H9 (cell line): ENCODE data around the gene DBN1. TPM values are rescaled to one million over a fixed set of nuclear protein-coding genes. Genes with fewer than 3 reads are reported as not detected.

ENCODE experiments used
- DNase-seq: peaks from one replicate; pipeline ENCODE4 v3.0.0-alpha.2; 2017
- H2AFZ ChIP-seq: one replicate; pipeline ENCODE4 v1.6.1; 2013; ENCODE audit warnings: mild to moderate bottlenecking, low read length, control low read depth, moderate library complexity
- H2AK5ac ChIP-seq: 2 replicates; pipeline ENCODE4 v1.6.1; 2013; ENCODE audit warnings: low read length, control low read depth, mixed read lengths; ENCODE audit not compliant: insufficient read length
- H2BK120ac ChIP-seq: one replicate; pipeline ENCODE4 v1.6.1; 2013; ENCODE audit warnings: low read depth, mild to moderate bottlenecking, low read length, control low read depth, inconsistent platforms; ENCODE audit not compliant: poor library complexity, severe bottlenecking
- H2BK12ac ChIP-seq: 2 replicates; pipeline ENCODE4 v1.6.1; 2013; ENCODE audit warnings: low read length, control low read depth, mixed read lengths, low read depth; ENCODE audit not compliant: insufficient read length
- H2BK15ac ChIP-seq: 2 replicates; pipeline ENCODE4 v1.6.1; 2013; ENCODE audit warnings: low read depth, low read length, control low read depth
- H2BK20ac ChIP-seq: one replicate; pipeline ENCODE4 v1.6.1; 2013; ENCODE audit warnings: low read depth, mild to moderate bottlenecking, low read length, control low read depth, inconsistent platforms; ENCODE audit not compliant: poor library complexity, severe bottlenecking
- H2BK5ac ChIP-seq: 2 replicates; pipeline ENCODE4 v1.6.1; 2013; ENCODE audit warnings: low read length, control low read depth, mixed read lengths; ENCODE audit not compliant: insufficient read length
- H3K14ac ChIP-seq: 2 replicates; pipeline ENCODE4 v1.6.1; 2013; ENCODE audit warnings: low read length, control low read depth; ENCODE audit not compliant: insufficient read depth
- H3K18ac ChIP-seq: 2 replicates; pipeline ENCODE4 v1.6.1; 2013; ENCODE audit warnings: low read depth, mild to moderate bottlenecking, mixed read lengths, low read length, control low read depth; ENCODE audit not compliant: insufficient read length
- H3K23ac ChIP-seq: 2 replicates; pipeline ENCODE4 v1.6.1; 2013; ENCODE audit warnings: low read length, control low read depth, mixed read lengths, low read depth; ENCODE audit not compliant: insufficient read length
- H3K23me2 ChIP-seq: 2 replicates; pipeline ENCODE4 v1.6.1; 2013; ENCODE audit warnings: low read depth, mild to moderate bottlenecking, mixed read lengths, low read length, control low read depth; ENCODE audit not compliant: insufficient read length, poor library complexity, severe bottlenecking
- H3K27ac ChIP-seq: 2 replicates; pipeline ENCODE4 v1.5.1; 2013; ENCODE audit warnings: low read length, control low read depth, mixed read lengths, low read depth; ENCODE audit not compliant: insufficient read length
- H3K27me3 ChIP-seq: 2 replicates; pipeline ENCODE4 v1.6.1; 2013; ENCODE audit warnings: low read length, control low read depth, inconsistent platforms; ENCODE audit not compliant: insufficient read depth
- H3K4ac ChIP-seq: 2 replicates; pipeline ENCODE4 v1.6.1; 2013; ENCODE audit warnings: low read depth, mild to moderate bottlenecking, control low read depth, inconsistent platforms, low read length, moderate library complexity
- H3K4me1 ChIP-seq: 2 replicates; pipeline ENCODE4 v1.6.1; 2013; ENCODE audit warnings: low read length, control low read depth, inconsistent platforms; ENCODE audit not compliant: insufficient read depth
- H3K4me2 ChIP-seq: 2 replicates; pipeline ENCODE4 v1.6.1; 2013; ENCODE audit warnings: low read length, control low read depth, mixed read lengths; ENCODE audit not compliant: insufficient read length, insufficient read depth
- H3K56ac ChIP-seq: 2 replicates; pipeline ENCODE4 v1.6.1; 2013; ENCODE audit warnings: low read depth, mild to moderate bottlenecking, mixed read lengths, low read length, control low read depth; ENCODE audit not compliant: insufficient read length
- H3K79me1 ChIP-seq: 2 replicates; pipeline ENCODE4 v1.6.1; 2013; ENCODE audit warnings: low read depth, mild to moderate bottlenecking, moderate library complexity, low read length, control low read depth, inconsistent platforms; ENCODE audit not compliant: insufficient read depth, poor library complexity, severe bottlenecking
- H3K79me2 ChIP-seq: 2 replicates; pipeline ENCODE4 v1.6.1; 2013; ENCODE audit warnings: low read length, control low read depth, inconsistent platforms; ENCODE audit not compliant: insufficient read depth
- H3K9ac ChIP-seq: 2 replicates; pipeline ENCODE4 v1.6.1; 2013; ENCODE audit warnings: low read length, control low read depth, mixed read lengths; ENCODE audit not compliant: insufficient read length; ENCODE audit errors: extremely low read depth
- H3K9me3 ChIP-seq: one replicate; pipeline ENCODE4 v1.6.1; 2013; ENCODE audit warnings: low read depth, low read length, inconsistent platforms; ENCODE audit not compliant: control insufficient read depth
- H3T11ph ChIP-seq: one replicate; pipeline ENCODE4 v1.6.1; 2013; ENCODE audit warnings: mild to moderate bottlenecking, low read length, control low read depth, inconsistent platforms
- H4K20me1 ChIP-seq: one replicate; pipeline ENCODE4 v1.6.1; 2013; ENCODE audit not compliant: control insufficient read depth, insufficient read length, insufficient read depth
- H4K5ac ChIP-seq: 2 replicates; pipeline ENCODE4 v1.6.1; 2013; ENCODE audit warnings: low read depth, mild to moderate bottlenecking, mixed read lengths, low read length, control low read depth; ENCODE audit not compliant: insufficient read length
- H4K8ac ChIP-seq: replicated peaks from 2 replicates; pipeline ENCODE4 v1.6.1; 2013; ENCODE audit warnings: low read length, control low read depth, mixed read lengths, low read depth; ENCODE audit not compliant: insufficient read length
- H4K91ac ChIP-seq: 2 replicates; pipeline ENCODE4 v1.6.1; 2013; ENCODE audit warnings: low read depth, mild to moderate bottlenecking, moderate library complexity, mixed read lengths, low read length, control low read depth; ENCODE audit not compliant: insufficient read length
- H3K27ac Mint-ChIP-seq, 3 experiments: 2 replicates in 2 of 3; 3 replicates in 1 of 3; pipeline ENCODE4 v1.8.0; 2020 to 2021; ENCODE audit warnings: mixed read lengths in 3 of 3, mild to moderate bottlenecking in 1 of 3, moderate library complexity in 1 of 3
- H3K27me3 Mint-ChIP-seq: 2 replicates; pipeline ENCODE4 v1.8.0; 2021; ENCODE audit warnings: low read depth, mild to moderate bottlenecking, moderate library complexity, mixed read lengths
- H3K36me3 Mint-ChIP-seq, 3 experiments: 2 replicates in 2 of 3; 3 replicates in 1 of 3; pipeline ENCODE4 v1.8.0; 2020 to 2021; ENCODE audit warnings: low read depth in 3 of 3, mixed read lengths in 3 of 3; ENCODE audit not compliant: insufficient read depth in 1 of 3
- H3K4me1 Mint-ChIP-seq, 2 experiments: 2 replicates each; pipeline ENCODE4 v1.8.0; 2020; ENCODE audit warnings: mixed read lengths in 2 of 2
- H3K4me3 Mint-ChIP-seq, 2 experiments: 2 replicates in 1 of 2; 3 replicates in 1 of 2; pipeline ENCODE4 v1.8.0; 2020 to 2021; ENCODE audit warnings: mild to moderate bottlenecking in 2 of 2, mixed read lengths in 2 of 2, moderate library complexity in 1 of 2
- H3K9me3 Mint-ChIP-seq, 2 experiments: 2 replicates in 1 of 2; 3 replicates in 1 of 2; pipeline ENCODE4 v1.8.0; 2020; ENCODE audit warnings: mild to moderate bottlenecking in 2 of 2, mixed read lengths in 2 of 2, moderate library complexity in 1 of 2
- CTCF ChIP-seq: fragments of 200-600 bp; sonication (generic); conservative IDR thresholded peaks from 3 replicates; pipeline ENCODE4 v1.8.0; 2021; ENCODE audit warnings: antibody characterized with exemption, mild to moderate bottlenecking
- WGBS: extraction: QIAGEN DNeasy Blood & Tissue Kit; methylation state at CpG from one replicate; pipeline ENCODE4 v1.1.7; 2013; ENCODE audit warnings: missing lambda C conversion rate, low lambda C conversion rate, mixed read lengths; ENCODE audit not compliant: insufficient read length; ENCODE audit errors: extremely low coverage; 5-methylcytosine and 5-hydroxymethylcytosine counted together
- total RNA-seq: library from RNA; stranded (reverse); gene quantifications from 2 replicates; pipeline ENCODE4 v1.2.1, GENCODE V29; 2021

The DBN1 gene
- total RNA-seq, 1 experiment from 2014 or later, result 340 TPM

GRCh38 chr5:177511181-177511580 is 37.7 kb upstream of the DBN1 start:
- TF ChIP-seq CTCF, result no peak
- Histone ChIP-seq H4K20me1 (no peaks in the 10 kb centered on the region), H3K27me3 (no peaks in the 10 kb centered on the region), H2BK20ac (no peak overlapping the region), H2BK120ac (no peak overlapping the region), H4K8ac (no peak overlapping the region), H2AK5ac (no peak overlapping the region), H3K9me3 (no peaks in the 10 kb centered on the region), H3K14ac (no peak overlapping the region), H3K23ac (no peak overlapping the region), H3K18ac (no peak overlapping the region), H3K4me2 (no peak overlapping the region), H3K4me1 (no peaks in the 10 kb centered on the region; the same call in 1 of the 2 replicates), H3T11ph (no peak overlapping the region), H2BK5ac (no peak overlapping the region), H2AFZ (no peak overlapping the region), H3K9ac (no peak overlapping the region), H3K4ac (no peak overlapping the region), H3K79me1 (peaks cover 6% of the 10 kb centered on the region), H4K5ac (no peak overlapping the region), H3K23me2 (peaks cover 2% of the 10 kb centered on the region), H2BK15ac (no peak overlapping the region), H3K79me2 (peaks cover 5% of the 10 kb centered on the region; the same call in 1 of the 2 replicates), H3K56ac (no peak overlapping the region), H3K27ac (no peak overlapping the region), H2BK12ac (no peak overlapping the region), H4K91ac (no peak overlapping the region)
- no peaks in the 10 kb centered on the region for H3K9me3 Mint-ChIP-seq
- no peak for DNase-seq
- no peak overlapping the region for H3K4me3 Mint-ChIP-seq
- peaks cover 26 to 32% of the 10 kb centered on the region in 2 experiments for H3K4me1 Mint-ChIP-seq
- no CpG with 5 or more reads among the region's 5 CpGs for WGBS
- no peaks in the 10 kb centered on the region; the same call in 1 of the 2 replicates for H3K27me3 Mint-ChIP-seq
- H3K27ac Mint-ChIP-seq, result no peak overlapping the region
- H3K36me3 Mint-ChIP-seq, result peaks cover 48 to 77% (median 68%) of the 10 kb centered on the region in 3 experiments
